ENCODE results near the gene COL18A1. TPM values are rescaled to one million over a fixed set of nuclear protein-coding genes. Genes with fewer than 3 reads are reported as not detected.
A peak's percentile ranks its signal among the peaks of the same experiment; 100 is the strongest.

COL18A1 gene
- total RNA-seq, 2 donors from 2014 or later: 56.2 to 229 TPM

DNA sequence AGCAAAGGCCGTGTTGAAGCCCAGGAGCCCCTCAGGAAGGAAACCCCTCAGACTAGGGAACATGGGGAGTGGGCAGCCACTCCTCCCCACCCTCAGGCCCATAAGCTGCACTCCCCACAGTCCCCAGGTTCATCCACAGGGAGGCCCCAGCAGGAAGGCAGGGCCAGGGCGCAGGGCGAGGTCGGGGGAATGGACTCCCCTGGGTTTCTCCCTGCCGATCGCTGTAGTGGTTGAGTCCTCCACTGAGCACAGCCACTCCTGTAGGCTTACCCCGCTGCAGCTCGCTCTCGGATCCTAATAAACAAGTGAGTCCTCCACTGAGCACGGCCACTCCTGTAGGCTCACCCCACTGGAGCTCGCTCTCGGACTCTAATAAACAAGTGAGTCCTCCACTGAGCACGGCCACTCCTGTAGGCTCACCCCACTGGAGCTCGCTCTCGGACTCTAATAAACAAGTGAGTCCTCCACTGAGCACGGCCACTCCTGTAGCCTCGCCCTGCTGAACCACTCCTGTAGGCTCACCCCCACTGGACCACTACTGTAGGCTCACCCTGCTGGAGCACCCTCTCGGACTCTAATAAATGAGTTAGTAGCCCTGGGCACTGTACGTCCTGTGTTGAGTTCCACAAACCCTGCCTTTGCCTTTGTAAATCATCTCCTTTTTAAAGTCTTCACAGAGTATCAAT is 16.2 kb upstream of the COL18A1 start:
- Histone ChIP-seq H3K4me3 (no peak overlapping the region), H3K4me1 (replicated peaks) (no peaks in the 10 kb centered on the region), H3K27ac (peak overlapping the region in 1 of 2 donors; percentile 22), H3K9me3 (no peaks in the 10 kb centered on the region), H3K36me3 (no peaks in the 10 kb centered on the region), H3K27me3 (replicated peaks; ENCODE audit: insufficient read depth) (no peaks in the 10 kb centered on the region)
- TF ChIP-seq POLR2A (IDR thresholded peaks at IDR 0.05) (no peak), POLR2AphosphoS5 (IDR thresholded peaks at IDR 0.05) (no peak)
- TF ChIP-seq, protein P1, sequence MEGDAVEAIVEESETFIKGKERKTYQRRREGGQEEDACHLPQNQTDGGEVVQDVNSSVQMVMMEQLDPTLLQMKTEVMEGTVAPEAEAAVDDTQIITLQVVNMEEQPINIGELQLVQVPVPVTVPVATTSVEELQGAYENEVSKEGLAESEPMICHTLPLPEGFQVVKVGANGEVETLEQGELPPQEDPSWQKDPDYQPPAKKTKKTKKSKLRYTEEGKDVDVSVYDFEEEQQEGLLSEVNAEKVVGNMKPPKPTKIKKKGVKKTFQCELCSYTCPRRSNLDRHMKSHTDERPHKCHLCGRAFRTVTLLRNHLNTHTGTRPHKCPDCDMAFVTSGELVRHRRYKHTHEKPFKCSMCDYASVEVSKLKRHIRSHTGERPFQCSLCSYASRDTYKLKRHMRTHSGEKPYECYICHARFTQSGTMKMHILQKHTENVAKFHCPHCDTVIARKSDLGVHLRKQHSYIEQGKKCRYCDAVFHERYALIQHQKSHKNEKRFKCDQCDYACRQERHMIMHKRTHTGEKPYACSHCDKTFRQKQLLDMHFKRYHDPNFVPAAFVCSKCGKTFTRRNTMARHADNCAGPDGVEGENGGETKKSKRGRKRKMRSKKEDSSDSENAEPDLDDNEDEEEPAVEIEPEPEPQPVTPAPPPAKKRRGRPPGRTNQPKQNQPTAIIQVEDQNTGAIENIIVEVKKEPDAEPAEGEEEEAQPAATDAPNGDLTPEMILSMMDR (IDR thresholded peaks at IDR 0.05): no peak
- intact Hi-C loops (cut with DNase I): no loop called here
- WGBS: 91% methylated on average over 19 of the region's 19 CpGs
- DNase-seq (ENCODE audit: low spot score): no peak

DNA sequence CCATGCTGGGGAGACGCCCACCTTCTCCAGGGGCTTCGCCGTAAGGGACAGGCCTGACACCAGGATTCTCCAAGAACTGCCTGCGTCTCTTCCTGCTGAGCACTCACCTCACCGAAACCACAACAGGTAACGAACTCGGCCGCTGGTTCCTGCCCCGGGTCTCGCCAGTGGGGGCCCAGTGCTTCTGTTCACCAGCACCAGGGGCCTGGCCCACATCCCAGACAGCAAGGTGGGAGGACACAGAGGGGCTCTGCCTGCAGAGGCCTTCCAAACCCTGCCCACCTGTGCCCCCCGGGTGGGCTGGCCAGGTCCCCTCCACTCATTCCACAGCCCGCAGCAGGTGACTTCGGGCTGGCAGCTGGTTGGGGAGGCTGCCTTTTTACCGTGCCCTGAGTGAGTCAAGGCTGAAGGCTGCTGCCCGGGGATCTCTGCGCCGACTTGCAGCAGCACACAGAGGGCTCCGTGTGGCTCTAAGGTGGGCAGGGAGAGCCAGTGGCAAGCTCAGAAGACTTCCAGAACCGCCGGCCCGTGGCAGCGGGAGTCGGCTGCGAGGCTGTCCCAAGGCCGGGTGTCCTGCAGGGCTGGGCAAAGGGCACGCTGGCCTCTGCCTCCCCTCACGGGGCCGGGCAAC is 14.7 kb upstream of the COL18A1 start:
- Histone ChIP-seq H3K27me3 (replicated peaks; ENCODE audit: insufficient read depth) (no peaks in the 10 kb centered on the region), H3K4me3 (no peak overlapping the region), H3K9me3 (no peaks in the 10 kb centered on the region), H3K27ac (no peak overlapping the region), H3K36me3 (no peaks in the 10 kb centered on the region), H3K4me1 (replicated peaks) (no peaks in the 10 kb centered on the region)
- no peak for TF ChIP-seq POLR2A (IDR thresholded peaks at IDR 0.05)
- no peak for TF ChIP-seq POLR2AphosphoS5 (IDR thresholded peaks at IDR 0.05)
- TF ChIP-seq, protein P1 (IDR thresholded peaks at IDR 0.05): no peak
- no peak for DNase-seq (ENCODE audit: low spot score)
- 90% methylated on average over 28 of the region's 28 CpGs for WGBS
- intact Hi-C loops (cut with DNase I): no loop called here

- Histone ChIP-seq H3K36me3 (no peaks in the 10 kb centered on the region), H3K9me3 (no peaks in the 10 kb centered on the region), H3K4me1 (replicated peaks) (no peaks in the 10 kb centered on the region), H3K27me3 (replicated peaks; ENCODE audit: insufficient read depth) (no peaks in the 10 kb centered on the region), H3K4me3 (no peak overlapping the region), H3K27ac (no peak overlapping the region)
- TF ChIP-seq, protein P1 (IDR thresholded peaks at IDR 0.05): no peak
- TF ChIP-seq POLR2AphosphoS5 (IDR thresholded peaks at IDR 0.05) (no peak), POLR2A (IDR thresholded peaks at IDR 0.05) (no peak)
- no peak for DNase-seq (ENCODE audit: low spot score)
- 87% methylated on average over 31 of the region's 32 CpGs for WGBS
- intact Hi-C loops (cut with DNase I): no loop called here
Observed at GRCh38 chr21:45390831-45391742, 13.9 kb upstream of the COL18A1 start.

GRCh38 chr21:45391743-45392572 is 13.0 kb upstream of the COL18A1 start:
- H3K36me3 ChIP-seq: no peaks in the 10 kb centered on the region
- intact Hi-C loops (cut with DNase I): no loop called here
- H3K4me1 ChIP-seq (replicated peaks): no peaks in the 10 kb centered on the region
- H3K4me3 ChIP-seq: no peak overlapping the region
- TF ChIP-seq, protein P1 (IDR thresholded peaks at IDR 0.05): no peak
- no peak for TF ChIP-seq POLR2A (IDR thresholded peaks at IDR 0.05)
- no peak for TF ChIP-seq POLR2AphosphoS5 (IDR thresholded peaks at IDR 0.05)
- no peaks in the 10 kb centered on the region for H3K9me3 ChIP-seq
- H3K27ac ChIP-seq: no peak overlapping the region
- DNase-seq (ENCODE audit: low spot score): no peak
- WGBS: 88% methylated on average over 24 of the region's 24 CpGs
- no peaks in the 10 kb centered on the region for H3K27me3 ChIP-seq (replicated peaks; ENCODE audit: insufficient read depth)
